ENCODE results near the gene ARHGEF16. TPM values are rescaled to one million over a fixed set of nuclear protein-coding genes. Genes with fewer than 3 reads are reported as not detected.
A peak's percentile ranks its signal among the peaks of the same experiment; 100 is the strongest.

Gene ARHGEF16
- total and polyA plus RNA-seq, 8 donors = 14.6 to 149 (median 39.2) TPM

DNA sequence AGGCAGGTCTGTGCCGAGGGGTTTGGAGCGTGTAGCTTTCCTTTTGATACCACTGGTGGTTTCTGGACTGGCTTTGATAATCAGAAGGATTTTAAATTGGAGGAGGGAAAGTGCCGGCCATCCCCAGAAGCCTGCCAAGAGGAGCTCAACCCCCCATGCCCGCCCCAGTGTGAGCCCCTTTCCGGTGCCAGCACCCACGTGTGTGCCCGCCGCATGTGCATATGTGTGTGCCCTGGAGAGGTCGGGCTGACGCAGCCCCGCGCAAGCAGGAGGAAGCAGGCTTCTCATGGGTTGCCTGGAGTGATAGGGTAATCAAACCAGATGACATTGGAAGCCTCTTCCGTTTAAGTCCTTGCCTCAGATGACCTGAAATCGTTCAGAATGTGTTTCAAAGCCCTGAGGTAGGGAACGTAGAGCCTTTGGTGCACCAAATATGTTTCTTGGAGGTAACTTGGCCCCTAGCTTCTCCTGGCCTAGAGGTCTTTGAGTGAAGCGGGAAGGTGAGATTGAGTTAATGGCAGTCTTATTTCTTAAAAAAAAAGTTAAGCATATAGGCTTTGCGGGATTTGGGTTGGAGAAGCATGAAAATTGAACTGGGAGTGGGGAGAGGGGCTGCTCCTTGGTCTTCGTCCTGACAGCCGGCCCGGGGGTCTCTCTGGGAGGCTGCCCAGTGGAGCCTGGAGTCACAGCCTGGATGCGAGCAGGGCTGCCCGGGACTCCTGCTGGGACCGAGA is 34.1 kb upstream of the ARHGEF16 start:
- peaks cover 6 to 16% (median 12%) of the 10 kb centered on the region in 4 donors for H3K9me3 ChIP-seq
- no peak for DNase-seq
- peaks cover 0 to 2% (median under 1%) of the 10 kb centered on the region in 4 donors for H3K36me3 ChIP-seq
- intact Hi-C loops (cut with DNase I; ENCODE audit: low total_unique reads) = no loop called here
- 69 to 87% (median 82%) methylated on average over 22 to 23 of the region's 23 CpGs for WGBS, 5 donors
- H3K27ac ChIP-seq = peak overlapping the region; percentile 33 to 85 (median 81)
- peaks cover 65 to 83% (median 69%) of the 10 kb centered on the region in 4 donors for H3K4me1 ChIP-seq
- TF ChIP-seq POLR2AphosphoS5 (IDR thresholded peaks at IDR 0.05) = no peak
- TF ChIP-seq, protein P1, sequence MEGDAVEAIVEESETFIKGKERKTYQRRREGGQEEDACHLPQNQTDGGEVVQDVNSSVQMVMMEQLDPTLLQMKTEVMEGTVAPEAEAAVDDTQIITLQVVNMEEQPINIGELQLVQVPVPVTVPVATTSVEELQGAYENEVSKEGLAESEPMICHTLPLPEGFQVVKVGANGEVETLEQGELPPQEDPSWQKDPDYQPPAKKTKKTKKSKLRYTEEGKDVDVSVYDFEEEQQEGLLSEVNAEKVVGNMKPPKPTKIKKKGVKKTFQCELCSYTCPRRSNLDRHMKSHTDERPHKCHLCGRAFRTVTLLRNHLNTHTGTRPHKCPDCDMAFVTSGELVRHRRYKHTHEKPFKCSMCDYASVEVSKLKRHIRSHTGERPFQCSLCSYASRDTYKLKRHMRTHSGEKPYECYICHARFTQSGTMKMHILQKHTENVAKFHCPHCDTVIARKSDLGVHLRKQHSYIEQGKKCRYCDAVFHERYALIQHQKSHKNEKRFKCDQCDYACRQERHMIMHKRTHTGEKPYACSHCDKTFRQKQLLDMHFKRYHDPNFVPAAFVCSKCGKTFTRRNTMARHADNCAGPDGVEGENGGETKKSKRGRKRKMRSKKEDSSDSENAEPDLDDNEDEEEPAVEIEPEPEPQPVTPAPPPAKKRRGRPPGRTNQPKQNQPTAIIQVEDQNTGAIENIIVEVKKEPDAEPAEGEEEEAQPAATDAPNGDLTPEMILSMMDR (IDR thresholded peaks at IDR 0.05) = no peak
- peak overlapping the region in 1 of 4 donors; percentile 16 for H3K4me3 ChIP-seq
- peaks cover 0 to 43% (median 0%) of the 10 kb centered on the region in 3 donors for H3K27me3 ChIP-seq

DNA sequence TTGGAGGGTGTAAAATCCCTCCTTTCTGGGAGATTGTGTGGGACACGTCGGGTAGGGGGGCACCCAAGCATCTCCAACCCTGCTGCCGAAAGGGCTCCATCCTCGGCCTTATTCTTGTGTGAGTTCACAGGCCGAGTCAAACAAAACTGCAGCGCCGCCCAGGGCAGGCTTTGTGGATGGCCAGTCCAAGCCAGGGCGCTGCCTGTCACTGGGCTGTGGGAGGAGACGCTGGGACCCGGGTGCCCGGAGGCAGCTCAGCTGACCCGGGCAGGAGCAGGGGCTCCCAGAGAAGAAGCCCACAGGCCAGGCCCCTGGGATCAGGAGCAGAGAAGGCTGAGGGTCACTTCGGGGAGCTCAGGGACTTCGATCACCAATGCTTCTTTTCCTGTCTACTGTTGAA is 31.8 kb upstream of the ARHGEF16 start:
- WGBS, 5 donors = 46 to 84% (median 67%) methylated on average over 12 to 14 of the region's 14 CpGs
- DNase-seq = peak in 1 of 2 donors; percentile 62
- Histone ChIP-seq H3K27me3 (peaks cover 0 to 27% (median 0%) of the 10 kb centered on the region in 3 donors), H3K9me3 (no peaks in the 10 kb centered on the region), H3K27ac (peak overlapping the region; percentile 76 to 92 (median 86)), H3K36me3 (peaks cover 8 to 24% (median 23%) of the 10 kb centered on the region in 4 donors), H3K4me3 (no peak overlapping the region), H3K4me1 (peaks cover 64 to 68% (median 66%) of the 10 kb centered on the region in 4 donors)
- no peak for TF ChIP-seq POLR2A (IDR thresholded peaks at IDR 0.05)
- TF ChIP-seq POLR2AphosphoS5 (IDR thresholded peaks at IDR 0.05) = no peak
- TF ChIP-seq, protein P1 (IDR thresholded peaks at IDR 0.05) = no peak
- no peak for TF ChIP-seq EP300 (IDR thresholded peaks at IDR 0.05)
- intact Hi-C loops (cut with DNase I; ENCODE audit: low total_unique reads) = no loop called here

DNA sequence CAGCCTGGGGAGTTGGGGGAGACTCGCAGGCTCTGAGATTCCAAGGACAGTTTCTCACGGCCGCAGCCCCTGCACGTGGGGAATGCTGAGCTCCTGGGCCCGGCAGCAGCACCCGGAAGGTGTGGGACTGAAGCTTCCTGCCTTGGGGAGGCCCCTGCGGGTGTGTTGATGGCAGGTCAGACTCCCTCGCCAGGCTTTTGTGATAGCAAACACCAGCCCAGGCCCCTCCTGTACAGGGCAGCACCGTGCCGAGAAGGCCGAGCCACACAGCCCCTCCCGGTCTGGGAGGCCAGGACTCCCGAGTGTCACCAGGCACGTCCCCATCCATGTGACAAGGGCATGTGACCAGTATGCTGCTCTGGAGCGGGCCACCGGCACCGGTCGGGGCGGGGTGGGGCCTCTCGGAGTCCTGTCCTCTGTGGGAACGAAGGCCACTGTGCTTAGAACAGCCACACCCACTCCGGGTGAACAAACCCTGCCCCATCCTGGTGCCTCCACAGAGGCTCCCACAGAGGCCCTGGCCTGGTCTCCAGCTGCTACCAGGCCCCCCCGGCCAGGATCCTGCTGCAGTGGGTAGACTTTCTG is 31.1 kb upstream of the ARHGEF16 start:
- WGBS, 5 donors = 14 to 57% (median 32%) methylated on average over 15 to 23 of the region's 23 CpGs
- Histone ChIP-seq H3K4me3 (no peak overlapping the region), H3K36me3 (peaks cover 8 to 31% (median 26%) of the 10 kb centered on the region in 4 donors), H3K4me1 (peaks cover 57 to 64% (median 62%) of the 10 kb centered on the region in 4 donors), H3K27ac (peak overlapping the region; percentile 76 to 92 (median 86)), H3K27me3 (peaks cover 0 to 20% (median 0%) of the 10 kb centered on the region in 3 donors), H3K9me3 (no peaks in the 10 kb centered on the region)
- TF ChIP-seq POLR2AphosphoS5 (IDR thresholded peaks at IDR 0.05) (peak in 2 of 3 donors; percentile 67 to 88), POLR2A (IDR thresholded peaks at IDR 0.05) (no peak)
- intact Hi-C loops (cut with DNase I; ENCODE audit: low total_unique reads) = no loop called here
- peak; percentile 94 to 95 for DNase-seq

DNA sequence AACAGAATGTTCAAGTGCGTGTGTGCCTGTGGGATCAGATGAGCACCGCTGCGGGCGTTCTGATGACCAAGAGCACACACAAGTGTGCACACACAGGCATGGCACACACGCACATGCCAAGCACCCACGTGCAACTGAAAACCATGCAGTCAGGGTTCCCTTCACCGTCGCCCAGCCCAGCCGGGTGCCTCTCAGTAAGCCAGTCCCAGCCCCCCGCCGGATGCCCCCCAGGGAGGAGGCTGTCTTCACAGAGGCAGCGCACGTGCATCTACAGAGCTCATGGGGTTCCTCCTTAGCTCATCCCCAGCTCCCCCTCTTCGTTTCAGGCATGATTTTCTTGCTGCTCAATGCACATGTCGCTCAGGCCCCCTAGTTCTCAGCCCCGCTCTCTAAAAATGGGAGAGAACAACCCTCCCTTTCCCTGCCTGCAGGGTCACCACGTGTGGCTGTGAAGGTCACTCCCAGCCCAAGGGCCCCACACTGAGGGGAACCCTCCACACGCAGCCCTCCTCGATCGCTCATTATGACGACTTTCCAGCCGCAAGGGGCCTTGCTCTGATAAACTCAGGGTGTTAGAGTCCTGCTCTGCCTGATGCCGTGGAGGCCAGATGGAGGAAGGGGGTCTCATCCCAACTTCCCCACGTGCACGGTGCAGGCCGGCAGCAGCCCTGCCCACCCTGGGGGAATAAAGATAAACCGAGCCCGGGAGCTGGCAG is 30.4 kb upstream of the ARHGEF16 start:
- peak overlapping the region; percentile 76 to 92 (median 86) for H3K27ac ChIP-seq
- H3K4me3 ChIP-seq = no peak overlapping the region
- peak in 1 of 2 donors; percentile 56 for DNase-seq
- intact Hi-C loops (cut with DNase I; ENCODE audit: low total_unique reads) = no loop called here
- H3K27me3 ChIP-seq = peaks cover 0 to 13% (median 0%) of the 10 kb centered on the region in 3 donors
- 39 to 58% (median 47%) methylated on average over 24 to 28 of the region's 28 CpGs for WGBS, 5 donors
- H3K9me3 ChIP-seq = no peaks in the 10 kb centered on the region
- peaks cover 8 to 39% (median 27%) of the 10 kb centered on the region in 4 donors for H3K36me3 ChIP-seq
- peaks cover 50 to 57% (median 54%) of the 10 kb centered on the region in 4 donors for H3K4me1 ChIP-seq
- TF ChIP-seq EP300 (IDR thresholded peaks at IDR 0.05) (no peak), POLR2A (IDR thresholded peaks at IDR 0.05) (no peak), POLR2AphosphoS5 (IDR thresholded peaks at IDR 0.05) (no peak)
- TF ChIP-seq, protein P1 (IDR thresholded peaks at IDR 0.05) = no peak
